Heart left ventricle (tissue), 13 donors: ENCODE results near the gene AACS.

Experiments used
- POLR2A ChIP-seq, 2 donors: fragments of 450-650 bp; IDR thresholded peaks; one replicate each; pipeline ENCODE4 v1.6.1; 2017; ENCODE audit warnings: antibody characterized with exemption in 2 of 2, mild to moderate bottlenecking in 2 of 2, moderate library complexity in 2 of 2
- TF ChIP-seq, protein P1 (sequence below), 12 donors: fragments of 200-600 bp; sonication (generic) in 4 of 12; IDR thresholded peaks; one replicate each; pipeline versions ENCODE4 v1.5.0 to v1.8.0; 2018 to 2022; ENCODE audit warnings: antibody characterized with exemption in 12 of 12, mild to moderate bottlenecking in 5 of 12
- donor health status: ischemic (EF 13 %, LVEDD 7.1; RV severe dilation, severe dysfunction).
- donor health status: DM: no; HTN: yes; CAD: no.
- donor health status: DM: no; HTN: no; CAD: no.
- donor health status: ischemic (EF 25% LVEDD 6.9; RV normal size, moderate dysfunction).
- donor health status: ischemic (EF 25% LVEDD 5.7; RV mildly dilated, moderate dysfunction).
- donor health status: ischemic (EF 35%, LVEDD 5.7; RV mildly dilated, moderate dysfunction).
- donor health status: nonischemic (EF 11% LVEDD 7.7; RV severe dilation, severe dysfunction).
- donor health status: DM: yes; HTN: yes; CAD: no.
- donor health status: PGD.
- donor health status: ischemic (EF 29% LVEDD 5.4; RV normal size, mild dysfunction).
- donor health status: nonischemic (EF 23%, LVEDD 6.1; RV moderate dilation, normal function).

DNA sequence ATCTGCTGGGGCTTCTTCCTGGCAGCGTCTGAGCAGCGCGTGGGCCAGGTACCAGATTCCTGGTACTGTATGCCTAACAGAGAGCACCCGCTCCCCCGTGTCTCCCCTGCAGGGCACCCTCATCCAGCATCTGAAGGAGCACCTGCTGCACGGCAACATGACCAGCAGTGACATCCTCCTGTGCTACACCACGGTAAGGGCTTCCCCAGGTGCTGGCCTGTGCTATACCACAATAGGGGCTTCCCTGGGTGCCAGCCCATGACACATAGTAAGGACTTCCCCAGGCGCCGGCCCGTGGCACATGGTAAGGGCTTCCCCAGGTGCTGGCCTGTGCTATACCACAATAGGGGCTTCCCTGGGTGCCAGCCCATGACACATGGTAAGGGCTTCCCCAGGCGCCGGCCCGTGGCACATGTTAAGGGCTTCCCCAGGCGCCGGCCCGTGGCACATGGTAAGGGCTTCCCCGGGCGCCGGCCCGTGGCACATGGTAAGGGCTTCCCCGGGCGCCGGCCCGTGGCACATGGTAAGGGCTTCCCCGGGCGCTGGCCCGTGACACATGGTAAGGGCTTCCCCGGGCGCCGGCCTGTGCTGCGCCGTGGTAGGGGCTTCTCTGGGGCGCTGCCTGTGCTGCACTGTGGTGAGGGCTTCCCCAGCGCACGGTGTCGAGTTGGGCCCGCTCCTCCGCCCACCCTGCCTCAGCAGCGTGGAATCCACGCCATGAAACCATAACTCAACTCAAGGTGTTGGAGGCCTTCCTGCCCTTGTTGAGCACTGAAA lies 49.3 kb downstream of the AACS start:
- TF ChIP-seq, protein P1, sequence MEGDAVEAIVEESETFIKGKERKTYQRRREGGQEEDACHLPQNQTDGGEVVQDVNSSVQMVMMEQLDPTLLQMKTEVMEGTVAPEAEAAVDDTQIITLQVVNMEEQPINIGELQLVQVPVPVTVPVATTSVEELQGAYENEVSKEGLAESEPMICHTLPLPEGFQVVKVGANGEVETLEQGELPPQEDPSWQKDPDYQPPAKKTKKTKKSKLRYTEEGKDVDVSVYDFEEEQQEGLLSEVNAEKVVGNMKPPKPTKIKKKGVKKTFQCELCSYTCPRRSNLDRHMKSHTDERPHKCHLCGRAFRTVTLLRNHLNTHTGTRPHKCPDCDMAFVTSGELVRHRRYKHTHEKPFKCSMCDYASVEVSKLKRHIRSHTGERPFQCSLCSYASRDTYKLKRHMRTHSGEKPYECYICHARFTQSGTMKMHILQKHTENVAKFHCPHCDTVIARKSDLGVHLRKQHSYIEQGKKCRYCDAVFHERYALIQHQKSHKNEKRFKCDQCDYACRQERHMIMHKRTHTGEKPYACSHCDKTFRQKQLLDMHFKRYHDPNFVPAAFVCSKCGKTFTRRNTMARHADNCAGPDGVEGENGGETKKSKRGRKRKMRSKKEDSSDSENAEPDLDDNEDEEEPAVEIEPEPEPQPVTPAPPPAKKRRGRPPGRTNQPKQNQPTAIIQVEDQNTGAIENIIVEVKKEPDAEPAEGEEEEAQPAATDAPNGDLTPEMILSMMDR (IDR thresholded peaks at IDR 0.05): no peak
- TF ChIP-seq POLR2A (IDR thresholded peaks at IDR 0.05): no peak
